Neural cell (in vitro differentiated cells): ENCODE results near the gene IL17B. TPM values are rescaled to one million over a fixed set of nuclear protein-coding genes. Genes with fewer than 3 reads are reported as not detected.

Experiments
- H2AFZ ChIP-seq: fragments of 200-600, 300-800 bp; sonication (generic), shearing (Covaris generic); 2 replicates; pipeline ENCODE4 v1.6.0; 2014; ENCODE audit warnings: low read depth, mild to moderate bottlenecking, antibody characterized with exemption, low read length, moderate library complexity
- H3F3A ChIP-seq: fragments of 200-600 bp; shearing (Covaris generic); 2 replicates; pipeline ENCODE4 v1.6.1; 2016; ENCODE audit warnings: mild to moderate bottlenecking, moderate library complexity, mixed read lengths, antibody characterized with exemption, low read length; ENCODE audit not compliant: insufficient read depth, poor library complexity, severe bottlenecking
- H3K27ac ChIP-seq: fragments of 200-600, 300-800 bp; sonication (generic), shearing (Covaris generic); 2 replicates; pipeline ENCODE4 v1.5.1; 2014; ENCODE audit warnings: mild to moderate bottlenecking, low read length, moderate library complexity
- H3K27me3 ChIP-seq: fragments of 300-800, 200-600 bp; sonication (generic), shearing (Covaris generic); 2 replicates; pipeline ENCODE4 v1.6.0; 2014; ENCODE audit warnings: mild to moderate bottlenecking, low read depth, low read length, moderate library complexity; ENCODE audit not compliant: insufficient read depth
- H3K36me3 ChIP-seq: fragments of 300-800, 200-600 bp; sonication (generic), shearing (Covaris generic); 2 replicates; pipeline ENCODE4 v1.5.1; 2014; ENCODE audit warnings: mild to moderate bottlenecking, antibody characterized with exemption, low read length, moderate library complexity; ENCODE audit not compliant: insufficient read depth
- H3K4me2 ChIP-seq: fragments of 300-800, 200-600 bp; sonication (generic), shearing (Covaris generic); 2 replicates; pipeline ENCODE4 v1.6.0; 2014; ENCODE audit warnings: mild to moderate bottlenecking, low read length
- H3K4me3 ChIP-seq: fragments of 300-800, 200-600 bp; sonication (generic), shearing (Covaris generic); 2 replicates; pipeline ENCODE4 v1.5.1; 2014; ENCODE audit warnings: mild to moderate bottlenecking, low read length, moderate library complexity
- H3K79me2 ChIP-seq: fragments of 200-600 bp; shearing (Covaris generic); replicated peaks from 2 replicates; pipeline ENCODE4 v1.6.0; 2014; ENCODE audit warnings: mild to moderate bottlenecking, low read length, moderate library complexity; ENCODE audit not compliant: insufficient read depth
- H3K9ac ChIP-seq: fragments of 300-800, 200-600 bp; sonication (generic), shearing (Covaris generic); 2 replicates; pipeline ENCODE4 v1.6.1; 2016; ENCODE audit warnings: mild to moderate bottlenecking, low read length, mixed read lengths
- H3K9me2 ChIP-seq: fragments of 200-600 bp; shearing (Covaris generic); 2 replicates; pipeline ENCODE4 v1.6.1; 2016; ENCODE audit warnings: mild to moderate bottlenecking, low read length, mixed read lengths; ENCODE audit not compliant: insufficient read depth
- H3K9me3 ChIP-seq: fragments of 200-600, 300-800 bp; sonication (generic), shearing (Covaris generic); 2 replicates; pipeline ENCODE4 v1.6.1; 2016; ENCODE audit warnings: mild to moderate bottlenecking, mixed run types, low read length, moderate library complexity, mixed read lengths
- H4K20me1 ChIP-seq: fragments of 200-600 bp; shearing (Covaris generic); 2 replicates; pipeline ENCODE4 v1.6.1; 2016; ENCODE audit warnings: mild to moderate bottlenecking, mixed run types; ENCODE audit not compliant: insufficient read depth
- CTCF ChIP-seq: fragments of 450-650 bp; IDR thresholded peaks from 2 replicates; pipeline ENCODE4 v1.5.1; 2014; ENCODE audit warnings: antibody characterized with exemption, mild to moderate bottlenecking, moderate library complexity; ENCODE audit not compliant: poor library complexity, severe bottlenecking
- EP300 ChIP-seq: fragments of 450-650 bp; conservative IDR thresholded peaks from 2 replicates; pipeline ENCODE4 v1.6.1; 2014; ENCODE audit warnings: antibody characterized with exemption, mild to moderate bottlenecking, moderate library complexity; ENCODE audit not compliant: poor library complexity, severe bottlenecking
- EZH2 ChIP-seq: fragments of 200-600, 300-800 bp; shearing (Covaris generic), sonication (generic); IDR thresholded peaks from 2 replicates; pipeline ENCODE4 v1.6.1; 2014; ENCODE audit warnings: antibody characterized with exemption, low read length, borderline replicate concordance, mild to moderate bottlenecking; ENCODE audit not compliant: insufficient read depth, poor library complexity, severe bottlenecking
- MXI1 ChIP-seq: fragments of 450-650 bp; conservative IDR thresholded peaks from 2 replicates; pipeline ENCODE4 v1.6.1; 2014; ENCODE audit warnings: antibody characterized with exemption, mild to moderate bottlenecking; ENCODE audit not compliant: poor library complexity, severe bottlenecking
- POLR2AphosphoS5 ChIP-seq: IDR thresholded peaks from 2 replicates; pipeline ENCODE4 v1.6.1; 2012
- RAD21 ChIP-seq: fragments of 450-650 bp; conservative IDR thresholded peaks from 2 replicates; pipeline ENCODE4 v1.6.1; 2014; ENCODE audit warnings: antibody characterized with exemption, mild to moderate bottlenecking, moderate library complexity
- SMC3 ChIP-seq: fragments of 450-650 bp; conservative IDR thresholded peaks from 2 replicates; pipeline ENCODE4 v1.6.1; 2014; ENCODE audit warnings: antibody characterized with exemption, mild to moderate bottlenecking, moderate library complexity; ENCODE audit not compliant: poor library complexity
- TAF1 ChIP-seq: IDR thresholded peaks from 2 replicates; pipeline ENCODE4 v1.6.1; 2012; ENCODE audit warnings: low read depth
- polyA plus RNA-seq: library from polyadenylated mRNA; depleted of rRNA; stranded (reverse); fragments of >200 nt; gene quantifications from 2 replicates; pipeline ENCODE4 v1.2.3, GENCODE V29; 2014
- TF ChIP-seq, protein P1 (sequence below): IDR thresholded peaks from 2 replicates; pipeline ENCODE4 v1.6.1; 2012; ENCODE audit warnings: borderline replicate concordance

Gene IL17B
- polyA plus RNA-seq, 1 donor from 2014 or later = not detected

- no peak overlapping the region for H3K9ac ChIP-seq
- H4K20me1 ChIP-seq = no peaks in the 10 kb centered on the region
- no peaks in the 10 kb centered on the region for H3K36me3 ChIP-seq
- H3F3A ChIP-seq = no peaks in the 10 kb centered on the region
- H3K4me2 ChIP-seq = no peak overlapping the region
- TF ChIP-seq CTCF (no peak), MXI1 (no peak), TAF1 (no peak), RAD21 (no peak), POLR2AphosphoS5 (no peak), EP300 (no peak), EZH2 (no peak), SMC3 (no peak)
- TF ChIP-seq, protein P1, sequence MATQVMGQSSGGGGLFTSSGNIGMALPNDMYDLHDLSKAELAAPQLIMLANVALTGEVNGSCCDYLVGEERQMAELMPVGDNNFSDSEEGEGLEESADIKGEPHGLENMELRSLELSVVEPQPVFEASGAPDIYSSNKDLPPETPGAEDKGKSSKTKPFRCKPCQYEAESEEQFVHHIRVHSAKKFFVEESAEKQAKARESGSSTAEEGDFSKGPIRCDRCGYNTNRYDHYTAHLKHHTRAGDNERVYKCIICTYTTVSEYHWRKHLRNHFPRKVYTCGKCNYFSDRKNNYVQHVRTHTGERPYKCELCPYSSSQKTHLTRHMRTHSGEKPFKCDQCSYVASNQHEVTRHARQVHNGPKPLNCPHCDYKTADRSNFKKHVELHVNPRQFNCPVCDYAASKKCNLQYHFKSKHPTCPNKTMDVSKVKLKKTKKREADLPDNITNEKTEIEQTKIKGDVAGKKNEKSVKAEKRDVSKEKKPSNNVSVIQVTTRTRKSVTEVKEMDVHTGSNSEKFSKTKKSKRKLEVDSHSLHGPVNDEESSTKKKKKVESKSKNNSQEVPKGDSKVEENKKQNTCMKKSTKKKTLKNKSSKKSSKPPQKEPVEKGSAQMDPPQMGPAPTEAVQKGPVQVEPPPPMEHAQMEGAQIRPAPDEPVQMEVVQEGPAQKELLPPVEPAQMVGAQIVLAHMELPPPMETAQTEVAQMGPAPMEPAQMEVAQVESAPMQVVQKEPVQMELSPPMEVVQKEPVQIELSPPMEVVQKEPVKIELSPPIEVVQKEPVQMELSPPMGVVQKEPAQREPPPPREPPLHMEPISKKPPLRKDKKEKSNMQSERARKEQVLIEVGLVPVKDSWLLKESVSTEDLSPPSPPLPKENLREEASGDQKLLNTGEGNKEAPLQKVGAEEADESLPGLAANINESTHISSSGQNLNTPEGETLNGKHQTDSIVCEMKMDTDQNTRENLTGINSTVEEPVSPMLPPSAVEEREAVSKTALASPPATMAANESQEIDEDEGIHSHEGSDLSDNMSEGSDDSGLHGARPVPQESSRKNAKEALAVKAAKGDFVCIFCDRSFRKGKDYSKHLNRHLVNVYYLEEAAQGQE = no peak
- H3K9me2 ChIP-seq = no peaks in the 10 kb centered on the region
- H3K4me3 ChIP-seq = no peak overlapping the region
- no peaks in the 10 kb centered on the region for H3K27me3 ChIP-seq
- no peak overlapping the region for H3K27ac ChIP-seq
- H3K9me3 ChIP-seq = no peaks in the 10 kb centered on the region
- H2AFZ ChIP-seq = no peak overlapping the region
- H3K79me2 ChIP-seq = no peaks in the 10 kb centered on the region
These were observed 1.5 kb upstream of the IL17B start for GRCh38 chr5:149380466-149381121.

- Histone ChIP-seq H3K27ac (no peak overlapping the region), H3K9me3 (no peaks in the 10 kb centered on the region), H3K27me3 (no peaks in the 10 kb centered on the region), H4K20me1 (no peaks in the 10 kb centered on the region), H3K79me2 (no peaks in the 10 kb centered on the region), H2AFZ (no peak overlapping the region), H3K9ac (no peak overlapping the region), H3K9me2 (no peaks in the 10 kb centered on the region), H3K4me3 (no peak overlapping the region), H3F3A (no peaks in the 10 kb centered on the region), H3K4me2 (no peak overlapping the region), H3K36me3 (no peaks in the 10 kb centered on the region)
- no peak for TF ChIP-seq SMC3
- no peak for TF ChIP-seq TAF1
- no peak for TF ChIP-seq MXI1
These were observed 804 bp upstream of the IL17B start for GRCh38 chr5:149379818-149380374.
